Omental fat pad (tissue), 4 donors: ENCODE data around the gene PPP1R13B. TPM values are rescaled to one million over a fixed set of nuclear protein-coding genes. Genes with fewer than 3 reads are reported as not detected.

Source experiments
- ATAC-seq: fragments of 150-250 bp; one replicate; pipeline ENCODE4 v1.9.1; 2016; ENCODE audit warnings: mild to moderate bottlenecking, moderate library complexity; ENCODE audit not compliant: low FRiP score
- DNase-seq: peaks from one replicate; pipeline ENCODE4 v3.0.0-alpha.2; 2019; ENCODE audit warnings: low spot score
- CTCF ChIP-seq, 3 donors: fragments of 450-650 bp; IDR thresholded peaks; one replicate each; pipeline ENCODE4 v1.5.1; 2016 to 2017; ENCODE audit warnings: antibody characterized with exemption in 3 of 3, mild to moderate bottlenecking in 3 of 3, moderate library complexity in 2 of 3
- total RNA-seq, 4 donors: library from RNA; depleted of rRNA; stranded (reverse); fragments of >200 nt; gene quantifications; one replicate each; pipeline ENCODE4 v1.1.0, GENCODE V29; 2016

Gene PPP1R13B
- total RNA-seq, 4 donors from 2014 or later: 9.7 to 31.1 (median 15.0) TPM

GRCh38 chr14:103838117-103838516 is 9.3 kb downstream of the PPP1R13B start:
- ATAC-seq (no peak), DNase-seq (no peak)
- no peak for TF ChIP-seq CTCF (IDR thresholded peaks at IDR 0.05)

GRCh38 chr14:103836976-103837725 is 10.2 kb downstream of the PPP1R13B start:
- TF ChIP-seq CTCF (IDR thresholded peaks at IDR 0.05): no peak
- ATAC-seq (no peak), DNase-seq (no peak)

GRCh38 chr14:103834956-103835355 is 12.4 kb downstream of the PPP1R13B start:
- TF ChIP-seq CTCF (IDR thresholded peaks at IDR 0.05): no peak
- DNase-seq: no peak
- ATAC-seq: no peak

GRCh38 chr14:103833711-103834110 is 13.7 kb downstream of the PPP1R13B start:
- DNase-seq (no peak), ATAC-seq (no peak)
- no peak for TF ChIP-seq CTCF (IDR thresholded peaks at IDR 0.05)

- DNase-seq: no peak
- no peak for ATAC-seq
- no peak for TF ChIP-seq CTCF (IDR thresholded peaks at IDR 0.05)
Measured at GRCh38 chr14:103832046-103832445, 15.3 kb downstream of the PPP1R13B start.

GRCh38 chr14:103830511-103831270 is 16.7 kb downstream of the PPP1R13B start:
- TF ChIP-seq CTCF (IDR thresholded peaks at IDR 0.05): no peak
- DNase-seq (no peak), ATAC-seq (no peak)
